HG03520 (cell line): ENCODE data around the gene TAF6.
"Not testable (repeated sequence)": the region's sequence is repeated elsewhere in the genome, so short reads cannot be mapped to it uniquely, and the experiment has no call there.

Source experiments
- ATAC-seq: cut with Tn5 transposase; IDR thresholded peaks from one replicate; pipeline ENCODE4 v1.9.1; 2021; ENCODE audit warnings: mild to moderate bottlenecking, moderate library complexity; ENCODE audit not compliant: unreplicated experiment

The TAF6 gene

GRCh38 chr7:100152937-100153666, 33.9 kb upstream of the TAF6 start:
- no peak for ATAC-seq

GRCh38 chr7:100152404-100152803, 33.2 kb upstream of the TAF6 start:
- ATAC-seq, result no peak

GRCh38 chr7:100148559-100149328, 29.6 kb upstream of the TAF6 start, which contains the start of gene LAMTOR4:
LAMTOR4 (plus strand) TSS chr7:100148918; CDS start chr7:100148973, 55 bp downstream.
- peak; percentile 97 for ATAC-seq

- ATAC-seq, result no peak
Measured at GRCh38 chr7:100148225-100148558, 29.0 kb upstream of the TAF6 start.

GRCh38 chr7:100147278-100147677, 28.1 kb upstream of the TAF6 start:
- ATAC-seq, result no peak

- ATAC-seq, result not testable (repeated sequence)
Measured at GRCh38 chr7:100146350-100146749, 27.2 kb upstream of the TAF6 start.

GRCh38 chr7:100142461-100142860, 23.3 kb upstream of the TAF6 start:
- no peak for ATAC-seq

GRCh38 chr7:100141555-100141949, 22.4 kb upstream of the TAF6 start:
- ATAC-seq, result no peak

- ATAC-seq, result no peak
Measured at GRCh38 chr7:100137851-100138760, 18.9 kb upstream of the TAF6 start.

GRCh38 chr7:100132697-100133151, 13.6 kb upstream of the TAF6 start:
- no peak for ATAC-seq

- ATAC-seq, result no peak
Measured at GRCh38 chr7:100132126-100132525, 13.0 kb upstream of the TAF6 start.

- ATAC-seq, result no peak
Measured at GRCh38 chr7:100130608-100131453, 11.7 kb upstream of the TAF6 start.

- not testable (repeated sequence) for ATAC-seq
Measured at GRCh38 chr7:100130220-100130607, 11.1 kb upstream of the TAF6 start.

- ATAC-seq, result no peak
Measured at GRCh38 chr7:100128637-100128963, 9.4 kb upstream of the TAF6 start.

- peak; percentile 4 for ATAC-seq
Measured at GRCh38 chr7:100127866-100128636, 8.9 kb upstream of the TAF6 start.

GRCh38 chr7:100126931-100127865, 8.0 kb upstream of the TAF6 start, which contains the start of gene MBLAC1:
MBLAC1 (plus strand) TSS chr7:100126967; CDS start chr7:100127396, 429 bp downstream.
- ATAC-seq, result peak; percentile 42

- ATAC-seq, result no peak
Measured at GRCh38 chr7:100126239-100126930, 7.2 kb upstream of the TAF6 start.
